DMS114 treated with DMSO at 0.1 percent for 48 hours (cell line): ENCODE results near the gene TESMIN.
A peak's percentile ranks its signal among the peaks of the same experiment; 100 is the strongest.

Source experiments
- DNase-seq: peaks from one replicate; lab custom pipeline; 2025; ENCODE audit not compliant: unreplicated experiment; lab: John Stamatoyannopoulos, UW

TESMIN gene

GRCh38 chr11:68763181-68763721 is 11.9 kb upstream of the TESMIN start:
- DNase-seq, result no peak

GRCh38 chr11:68762481-68762880 is 11.2 kb upstream of the TESMIN start:
- DNase-seq, result no peak

GRCh38 chr11:68761801-68762200 is 10.5 kb upstream of the TESMIN start:
- no peak for DNase-seq

- DNase-seq, result no peak
These were observed 8.7 kb upstream of the TESMIN start for GRCh38 chr11:68759991-68760390.

GRCh38 chr11:68757711-68758110 is 6.4 kb upstream of the TESMIN start:
- DNase-seq, result no peak

GRCh38 chr11:68756171-68756766 is 4.9 kb upstream of the TESMIN start:
- DNase-seq, result no peak

- DNase-seq, result no peak
These were observed 2.0 kb upstream of the TESMIN start for GRCh38 chr11:68753300-68753699.

- DNase-seq, result no peak
These were observed 355 bp downstream of the TESMIN start for GRCh38 chr11:68751004-68751325.

GRCh38 chr11:68750195-68751003 is 921 bp downstream of the TESMIN start:
- DNase-seq, result no peak

- DNase-seq, result peak; percentile 82
These were observed 1.8 kb downstream of the TESMIN start for GRCh38 chr11:68749229-68750123.

- no peak for DNase-seq
These were observed 3.3 kb downstream of the TESMIN start for GRCh38 chr11:68748061-68748460.

- no peak for DNase-seq
These were observed 7.8 kb downstream of the TESMIN start for GRCh38 chr11:68743539-68743938.

- no peak for DNase-seq
These were observed 9.9 kb downstream of the TESMIN start for GRCh38 chr11:68741463-68741862.

GRCh38 chr11:68735646-68736045 is 15.7 kb downstream of the TESMIN start:
- DNase-seq, result no peak

GRCh38 chr11:68735125-68735524 is 16.2 kb downstream of the TESMIN start:
- DNase-seq, result no peak

- DNase-seq, result no peak
These were observed 17.2 kb downstream of the TESMIN start for GRCh38 chr11:68734111-68734510.

GRCh38 chr11:68727783-68728182 is 23.5 kb downstream of the TESMIN start:
- peak; percentile 93 for DNase-seq

- no peak for DNase-seq
These were observed 27.0 kb downstream of the TESMIN start for GRCh38 chr11:68724293-68724692.

GRCh38 chr11:68722143-68722542 is 29.2 kb downstream of the TESMIN start:
- no peak for DNase-seq

GRCh38 chr11:68721075-68721474 is 30.2 kb downstream of the TESMIN start:
- no peak for DNase-seq

GRCh38 chr11:68715456-68716122 is 35.7 kb downstream of the TESMIN start:
- no peak for DNase-seq
